Measurements from ENCODE around the gene KAT2A.

DNA sequence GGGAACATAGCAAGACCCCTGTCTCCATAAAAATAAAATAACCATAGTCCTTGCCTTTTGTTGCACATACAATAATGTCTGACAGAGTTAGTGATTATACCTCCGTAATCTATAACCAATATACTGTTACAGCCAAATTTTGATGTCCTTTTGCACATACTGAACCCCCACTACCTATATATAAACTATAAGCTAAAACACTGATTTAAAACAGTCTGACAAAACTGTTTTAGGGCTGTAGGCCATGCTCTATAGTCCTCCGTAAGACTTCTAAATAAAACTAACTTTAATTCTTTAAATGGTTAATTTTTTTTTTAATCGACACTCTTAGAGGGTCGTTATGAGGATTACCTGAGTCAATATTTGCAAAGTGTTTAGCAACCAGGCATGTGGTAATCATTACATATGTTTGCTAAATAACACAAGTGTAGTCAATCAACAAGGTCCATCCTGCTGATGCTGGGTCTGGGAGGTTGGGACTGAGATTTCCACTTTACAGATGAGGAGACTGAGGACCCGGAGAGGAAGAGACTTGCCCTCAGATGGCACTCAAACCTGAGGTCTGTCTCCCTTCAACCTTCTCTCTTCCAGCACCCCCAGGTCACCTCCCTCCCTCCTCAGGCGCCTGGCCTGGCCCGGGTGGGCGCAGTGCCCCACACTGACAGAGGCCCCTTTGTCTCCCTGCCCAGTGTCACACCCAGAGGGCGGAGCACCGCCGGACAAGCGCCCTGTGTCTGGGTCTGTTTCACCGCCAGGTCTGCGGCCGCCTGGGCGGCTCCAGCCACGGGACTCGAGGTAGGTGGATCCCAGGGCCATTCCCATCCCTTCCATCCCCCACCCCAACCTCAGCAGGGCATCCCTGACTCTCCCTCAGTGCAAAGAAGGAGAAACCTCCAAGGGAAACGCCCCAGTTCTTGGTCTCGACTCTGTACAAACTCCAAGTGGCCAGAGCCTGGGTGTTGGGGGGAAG, 33.1 kb downstream of the KAT2A start:
- TF ChIP-seq, protein P1, sequence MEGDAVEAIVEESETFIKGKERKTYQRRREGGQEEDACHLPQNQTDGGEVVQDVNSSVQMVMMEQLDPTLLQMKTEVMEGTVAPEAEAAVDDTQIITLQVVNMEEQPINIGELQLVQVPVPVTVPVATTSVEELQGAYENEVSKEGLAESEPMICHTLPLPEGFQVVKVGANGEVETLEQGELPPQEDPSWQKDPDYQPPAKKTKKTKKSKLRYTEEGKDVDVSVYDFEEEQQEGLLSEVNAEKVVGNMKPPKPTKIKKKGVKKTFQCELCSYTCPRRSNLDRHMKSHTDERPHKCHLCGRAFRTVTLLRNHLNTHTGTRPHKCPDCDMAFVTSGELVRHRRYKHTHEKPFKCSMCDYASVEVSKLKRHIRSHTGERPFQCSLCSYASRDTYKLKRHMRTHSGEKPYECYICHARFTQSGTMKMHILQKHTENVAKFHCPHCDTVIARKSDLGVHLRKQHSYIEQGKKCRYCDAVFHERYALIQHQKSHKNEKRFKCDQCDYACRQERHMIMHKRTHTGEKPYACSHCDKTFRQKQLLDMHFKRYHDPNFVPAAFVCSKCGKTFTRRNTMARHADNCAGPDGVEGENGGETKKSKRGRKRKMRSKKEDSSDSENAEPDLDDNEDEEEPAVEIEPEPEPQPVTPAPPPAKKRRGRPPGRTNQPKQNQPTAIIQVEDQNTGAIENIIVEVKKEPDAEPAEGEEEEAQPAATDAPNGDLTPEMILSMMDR (IDR thresholded peaks at IDR 0.05) = no peak
- no peak for TF ChIP-seq POLR2A (IDR thresholded peaks at IDR 0.05)
